Lower leg skin (tissue), 3 donors: Measurements from ENCODE around the gene DTWD2.
"Not testable (repeated sequence)": the region's sequence is repeated elsewhere in the genome, so short reads cannot be mapped to it uniquely, and the experiment has no call there.

ENCODE experiments used
- CTCF ChIP-seq, 3 donors: fragments of 450-650 bp; IDR thresholded peaks; one replicate each; pipeline ENCODE4 v1.5.1; 2016; ENCODE audit warnings: antibody characterized with exemption in 3 of 3, mild to moderate bottlenecking in 3 of 3, moderate library complexity in 2 of 3
- POLR2A ChIP-seq, 2 donors: fragments of 450-650 bp; IDR thresholded peaks; one replicate each; pipeline ENCODE4 v1.6.1; 2016 to 2017; ENCODE audit warnings: antibody characterized with exemption in 2 of 2, mild to moderate bottlenecking in 1 of 2, moderate library complexity in 1 of 2

- not testable (repeated sequence) for TF ChIP-seq CTCF, POLR2A (IDR thresholded peaks at IDR 0.05)
Observed at GRCh38 chr5:118950354-118950753, 38.0 kb downstream of the DTWD2 start.
